Heart left ventricle (tissue), 13 donors: ENCODE data around the gene LIPG.

Source experiments
- CTCF ChIP-seq, 12 donors: fragments of 200-600 bp; sonication (generic) in 4 of 12; IDR thresholded peaks; one replicate each; pipeline versions ENCODE4 v1.5.0 to v1.8.0; 2018 to 2022; ENCODE audit warnings: antibody characterized with exemption in 12 of 12, mild to moderate bottlenecking in 5 of 12
- POLR2A ChIP-seq, 2 donors: fragments of 450-650 bp; IDR thresholded peaks; one replicate each; pipeline ENCODE4 v1.6.1; 2017; ENCODE audit warnings: antibody characterized with exemption in 2 of 2, mild to moderate bottlenecking in 2 of 2, moderate library complexity in 2 of 2
- donor health status: ischemic (EF 13 %, LVEDD 7.1; RV severe dilation, severe dysfunction).
- donor health status: DM: no; HTN: yes; CAD: no.
- donor health status: DM: no; HTN: no; CAD: no.
- donor health status: ischemic (EF 25% LVEDD 6.9; RV normal size, moderate dysfunction).
- donor health status: ischemic (EF 25% LVEDD 5.7; RV mildly dilated, moderate dysfunction).
- donor health status: ischemic (EF 35%, LVEDD 5.7; RV mildly dilated, moderate dysfunction).
- donor health status: nonischemic (EF 11% LVEDD 7.7; RV severe dilation, severe dysfunction).
- donor health status: DM: yes; HTN: yes; CAD: no.
- donor health status: PGD.
- donor health status: ischemic (EF 29% LVEDD 5.4; RV normal size, mild dysfunction).
- donor health status: nonischemic (EF 23%, LVEDD 6.1; RV moderate dilation, normal function).

- TF ChIP-seq CTCF (IDR thresholded peaks at IDR 0.05) (no peak), POLR2A (IDR thresholded peaks at IDR 0.05) (no peak)
Measured at GRCh38 chr18:49537232-49537896, 24.5 kb upstream of the LIPG start.
